Stimulated activated CD4-positive, alpha-beta T cell treated with anti-CD3 and anti-CD28 coated beads, Interleukin-15, amount 100 ng/mL, for 1 hour (primary cell): ENCODE measurements around the gene TXNDC8.
"Not testable (repeated sequence)": the region's sequence is repeated elsewhere in the genome, so short reads cannot be mapped to it uniquely, and the experiment has no call there.

Experiments
- DNase-seq, 2 donors: peaks; one replicate each; pipeline ENCODE4 v3.0.0-alpha.2; 2020; ENCODE audit warnings: low read depth in 1 of 2, low spot score in 1 of 2

TXNDC8 gene

GRCh38 chr9:110337727-110338126 lies at the start of gene TXNDC8:
Gene TXNDC8 (minus strand): TSS chr9:110337863.
- DNase-seq = no peak

GRCh38 chr9:110383491-110383890 lies 45.8 kb upstream of the TXNDC8 start:
- no peak for DNase-seq

GRCh38 chr9:110382731-110383130 lies 45.1 kb upstream of the TXNDC8 start:
- no peak for DNase-seq

- DNase-seq = no peak
Observed at GRCh38 chr9:110371411-110372007, 33.8 kb upstream of the TXNDC8 start.

- no peak for DNase-seq
Observed at GRCh38 chr9:110370315-110370714, 32.7 kb upstream of the TXNDC8 start.

GRCh38 chr9:110364451-110364850 lies 26.8 kb upstream of the TXNDC8 start:
- DNase-seq = no peak

- not testable (repeated sequence) for DNase-seq
Observed at GRCh38 chr9:110358992-110359391, 21.3 kb upstream of the TXNDC8 start.

- DNase-seq = no peak
Observed at GRCh38 chr9:110357505-110357904, 19.8 kb upstream of the TXNDC8 start.

- no peak for DNase-seq
Observed at GRCh38 chr9:110356639-110357395, 19.2 kb upstream of the TXNDC8 start.

- no peak for DNase-seq
Observed at GRCh38 chr9:110355911-110356310, 18.2 kb upstream of the TXNDC8 start.

- DNase-seq = no peak
Observed at GRCh38 chr9:110351009-110351467, 13.4 kb upstream of the TXNDC8 start.

- no peak for DNase-seq
Observed at GRCh38 chr9:110346325-110346724, 8.7 kb upstream of the TXNDC8 start.

- no peak for DNase-seq
Observed at GRCh38 chr9:110344821-110345220, 7.2 kb upstream of the TXNDC8 start.

GRCh38 chr9:110343551-110343950 lies 5.9 kb upstream of the TXNDC8 start:
- DNase-seq = no peak

- DNase-seq = no peak
Observed at GRCh38 chr9:110340306-110340705, 2.6 kb upstream of the TXNDC8 start.

- no peak for DNase-seq
Observed at GRCh38 chr9:110338143-110338542, 480 bp upstream of the TXNDC8 start.

- DNase-seq = no peak
Observed at GRCh38 chr9:110336363-110336762, 1.3 kb downstream of the TXNDC8 start.

GRCh38 chr9:110334871-110335270 lies 2.8 kb downstream of the TXNDC8 start:
- DNase-seq = no peak

GRCh38 chr9:110334183-110334582 lies 3.5 kb downstream of the TXNDC8 start:
- DNase-seq = no peak

- DNase-seq = no peak
Observed at GRCh38 chr9:110332766-110333165, 4.9 kb downstream of the TXNDC8 start.

GRCh38 chr9:110330484-110331105 lies 7.1 kb downstream of the TXNDC8 start:
- no peak for DNase-seq

- DNase-seq = no peak
Observed at GRCh38 chr9:110329639-110330230, 7.9 kb downstream of the TXNDC8 start.
